ENCODE measurements around the gene TAOK1.

- TF ChIP-seq CTCF (conservative IDR thresholded peaks at IDR 0.05; ENCODE audit: low read length) (no peak), EZH2phosphoT487 (IDR thresholded peaks at IDR 0.05; ENCODE audit: borderline replicate concordance) (no peak)
Observed at GRCh38 chr17:29584452-29585079, 194.4 kb downstream of the TAOK1 start.
